ENCODE measurements around the gene FUT2. TPM values are rescaled to one million over a fixed set of nuclear protein-coding genes. Genes with fewer than 3 reads are reported as not detected.

Gene FUT2
- total and polyA plus RNA-seq, 2 of the 13 experiments (the other 11 are each of a cell fraction or from before 2014, with no cell fraction given): 0.07 TPM; not detected in 1

- TF ChIP-seq ZNF609 (CRISPR knock-in tag; IDR thresholded peaks at IDR 0.05; ENCODE audit: borderline replicate concordance): no peak
- TF ChIP-seq STAG1 (CRISPR knock-in tag; IDR thresholded peaks at IDR 0.05): peak; percentile 84
- no peak for TF ChIP-seq MZF1 (CRISPR knock-in tag; IDR thresholded peaks at IDR 0.05; ENCODE audit: borderline replicate concordance)
- TF ChIP-seq ZFX (CRISPR knock-in tag; IDR thresholded peaks at IDR 0.05; ENCODE audit: low read depth): peak; percentile 69; the same call in 1 of the 2 replicates
- TF ChIP-seq REPIN1 (CRISPR knock-in tag; IDR thresholded peaks at IDR 0.05; ENCODE audit: borderline replicate concordance, low read depth): 0 out of 2 replicates have a peak, but pooled peaks have one; percentile 66
- TF ChIP-seq ZNF777 (CRISPR knock-in tag; IDR thresholded peaks at IDR 0.05): no peak
- TF ChIP-seq ZNF253 (CRISPR knock-in tag; IDR thresholded peaks at IDR 0.05; ENCODE audit: borderline replicate concordance): no peak
- TF ChIP-seq KIAA2018 (CRISPR knock-in tag; IDR thresholded peaks at IDR 0.05; ENCODE audit: borderline replicate concordance): no peak
- no peak for TF ChIP-seq E2F2 (CRISPR knock-in tag; IDR thresholded peaks at IDR 0.05; ENCODE audit: borderline replicate concordance)
- TF ChIP-seq SRSF9 (IDR thresholded peaks at IDR 0.05; ENCODE audit: borderline replicate concordance, insufficient read depth, low read depth, low read length, poor library complexity, severe bottlenecking): no peak
- no peak for TF ChIP-seq ISX (CRISPR knock-in tag; conservative IDR thresholded peaks at IDR 0.05)
Measured at GRCh38 chr19:48674921-48675824, 20.6 kb upstream of the FUT2 start (continued).
